D341Med (cell line): Measurements from ENCODE around the gene PAQR5.
"Not testable (repeated sequence)": the region's sequence is repeated elsewhere in the genome, so short reads cannot be mapped to it uniquely, and the experiment has no call there.

Experiments
- DNase-seq: peaks from one replicate; pipeline ENCODE4 v3.0.0; 2012; ENCODE audit warnings: low spot score

Gene PAQR5

GRCh38 chr15:69298697-69299441 lies at the start of gene PAQR5:
TSS of gene PAQR5 (plus strand) at chr15:69298912. CDS start at chr15:69360081, 61,169 bp downstream.
- DNase-seq = peak; percentile 81

GRCh38 chr15:69253156-69253555 lies 45.6 kb upstream of the PAQR5 start:
- no peak for DNase-seq

GRCh38 chr15:69265347-69265955 lies 33.3 kb upstream of the PAQR5 start:
- DNase-seq = no peak

GRCh38 chr15:69271217-69271616 lies 27.5 kb upstream of the PAQR5 start:
- DNase-seq = no peak

- no peak for DNase-seq
Observed at GRCh38 chr15:69272139-69272538, 26.6 kb upstream of the PAQR5 start.

GRCh38 chr15:69272891-69273290 lies 25.8 kb upstream of the PAQR5 start:
- DNase-seq = no peak

- no peak for DNase-seq
Observed at GRCh38 chr15:69275074-69275670, 23.5 kb upstream of the PAQR5 start.

GRCh38 chr15:69275933-69276560 lies 22.7 kb upstream of the PAQR5 start:
- DNase-seq = no peak

GRCh38 chr15:69277316-69277715 lies 21.4 kb upstream of the PAQR5 start:
- no peak for DNase-seq

GRCh38 chr15:69279636-69280035 lies 19.1 kb upstream of the PAQR5 start:
- DNase-seq = no peak

GRCh38 chr15:69280783-69281182 lies 17.9 kb upstream of the PAQR5 start:
- DNase-seq = no peak

- no peak for DNase-seq
Observed at GRCh38 chr15:69282104-69282743, 16.5 kb upstream of the PAQR5 start.

GRCh38 chr15:69285834-69286233 lies 12.9 kb upstream of the PAQR5 start:
- DNase-seq = no peak

- no peak for DNase-seq
Observed at GRCh38 chr15:69288011-69288410, 10.7 kb upstream of the PAQR5 start.

- no peak for DNase-seq
Observed at GRCh38 chr15:69288531-69289341, 10.0 kb upstream of the PAQR5 start.

GRCh38 chr15:69289342-69290146 lies 9.2 kb upstream of the PAQR5 start:
- no peak for DNase-seq

GRCh38 chr15:69290346-69291164 lies 8.2 kb upstream of the PAQR5 start:
- no peak for DNase-seq

GRCh38 chr15:69291651-69292050 lies 7.1 kb upstream of the PAQR5 start:
- DNase-seq = not testable (repeated sequence)

- DNase-seq = no peak
Observed at GRCh38 chr15:69292826-69293420, 5.8 kb upstream of the PAQR5 start.
